Lower leg skin (tissue), 4 donors: ENCODE data around the gene PLEKHA1. TPM values are rescaled to one million over a fixed set of nuclear protein-coding genes. Genes with fewer than 3 reads are reported as not detected.
A peak's percentile ranks its signal among the peaks of the same experiment; 100 is the strongest.

Experiments used
- DNase-seq, 2 donors: peaks; one replicate each; pipeline ENCODE4 v3.0.0-alpha.2; 2019; ENCODE audit warnings: low spot score in 2 of 2
- H3K4me3 ChIP-seq: fragments of 200-600 bp; sonication (generic); 2 replicates; pipeline ENCODE4 v1.5.1; 2017; ENCODE audit warnings: mild to moderate bottlenecking, low read depth; ENCODE audit not compliant: poor library complexity, severe bottlenecking
- POLR2A ChIP-seq, 2 donors: fragments of 450-650 bp; IDR thresholded peaks; one replicate each; pipeline ENCODE4 v1.6.1; 2016 to 2017; ENCODE audit warnings: antibody characterized with exemption in 2 of 2, mild to moderate bottlenecking in 1 of 2, moderate library complexity in 1 of 2
- WGBS, 2 donors: methylation state at CpG; one replicate each; pipeline ENCODE4 v1.1.5; 2018; 5-methylcytosine and 5-hydroxymethylcytosine counted together
- intact Hi-C: fragments of 100-400 bp; cut with DNase I; formaldehyde crosslinking; loops from one replicate; pipeline ENCODE4 v1.15.0; 2023; ENCODE audit warnings: low total_unique reads
- total RNA-seq, 4 donors: library from RNA; depleted of rRNA; stranded (reverse); fragments of >200 nt; gene quantifications; one replicate each; pipeline ENCODE4 v1.1.0, GENCODE V29; 2016
- TF ChIP-seq, protein P1 (sequence below), 3 donors: fragments of 450-650 bp; IDR thresholded peaks; one replicate each; pipeline ENCODE4 v1.5.1; 2016; ENCODE audit warnings: antibody characterized with exemption in 3 of 3, mild to moderate bottlenecking in 3 of 3, moderate library complexity in 2 of 3

Gene PLEKHA1
- total RNA-seq, 4 donors from 2014 or later, result 83.6 to 116 (median 105) TPM

DNA sequence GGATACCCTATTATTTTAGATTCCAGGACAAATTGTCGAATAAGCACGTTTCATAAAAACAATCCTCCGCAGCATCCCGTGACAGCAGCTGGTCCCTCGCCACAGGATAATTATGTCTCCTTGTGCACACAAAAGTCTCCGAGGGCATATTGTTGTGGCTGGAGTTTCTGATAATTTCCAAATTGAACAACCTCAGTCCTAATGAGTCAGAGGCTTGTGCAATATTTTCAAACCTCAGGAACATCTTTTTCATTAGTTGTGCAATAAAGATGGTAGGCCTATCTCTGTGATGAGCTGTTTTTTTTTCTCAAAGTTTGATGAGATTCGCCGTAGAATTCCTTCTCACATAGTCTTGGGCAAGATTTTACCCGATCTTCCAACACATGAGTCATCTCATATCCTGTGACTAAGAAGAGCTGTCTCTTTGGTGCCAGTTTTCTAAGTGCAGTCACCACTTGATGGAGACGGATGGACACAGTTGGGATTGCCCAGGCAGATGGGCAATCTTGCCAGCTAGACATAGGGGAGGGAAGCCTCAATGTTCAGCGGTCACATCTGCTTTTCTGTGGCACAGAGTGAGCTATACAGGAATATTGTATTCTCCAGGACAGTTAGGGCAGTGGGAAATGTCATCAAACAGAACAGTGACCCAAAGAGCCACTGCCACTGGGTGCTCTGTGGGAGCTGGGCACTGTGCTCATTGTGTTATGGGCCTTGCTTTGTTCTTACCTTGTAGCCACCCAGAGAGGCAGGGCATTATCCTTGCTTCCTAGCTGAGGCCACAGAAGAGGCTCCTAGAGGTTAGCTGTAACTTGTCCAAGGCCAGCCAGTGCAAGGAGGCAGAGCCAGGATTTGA is 94.6 kb downstream of the PLEKHA1 start:
- no peak overlapping the region for H3K4me3 ChIP-seq
- TF ChIP-seq, protein P1, sequence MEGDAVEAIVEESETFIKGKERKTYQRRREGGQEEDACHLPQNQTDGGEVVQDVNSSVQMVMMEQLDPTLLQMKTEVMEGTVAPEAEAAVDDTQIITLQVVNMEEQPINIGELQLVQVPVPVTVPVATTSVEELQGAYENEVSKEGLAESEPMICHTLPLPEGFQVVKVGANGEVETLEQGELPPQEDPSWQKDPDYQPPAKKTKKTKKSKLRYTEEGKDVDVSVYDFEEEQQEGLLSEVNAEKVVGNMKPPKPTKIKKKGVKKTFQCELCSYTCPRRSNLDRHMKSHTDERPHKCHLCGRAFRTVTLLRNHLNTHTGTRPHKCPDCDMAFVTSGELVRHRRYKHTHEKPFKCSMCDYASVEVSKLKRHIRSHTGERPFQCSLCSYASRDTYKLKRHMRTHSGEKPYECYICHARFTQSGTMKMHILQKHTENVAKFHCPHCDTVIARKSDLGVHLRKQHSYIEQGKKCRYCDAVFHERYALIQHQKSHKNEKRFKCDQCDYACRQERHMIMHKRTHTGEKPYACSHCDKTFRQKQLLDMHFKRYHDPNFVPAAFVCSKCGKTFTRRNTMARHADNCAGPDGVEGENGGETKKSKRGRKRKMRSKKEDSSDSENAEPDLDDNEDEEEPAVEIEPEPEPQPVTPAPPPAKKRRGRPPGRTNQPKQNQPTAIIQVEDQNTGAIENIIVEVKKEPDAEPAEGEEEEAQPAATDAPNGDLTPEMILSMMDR (IDR thresholded peaks at IDR 0.05), result no peak
- no peak for TF ChIP-seq POLR2A (IDR thresholded peaks at IDR 0.05)
- intact Hi-C loops, result no loop called here
- DNase-seq, result peak; percentile 80 to 94
- WGBS, 2 donors, result 21% methylated on average over 11 of the region's 11 CpGs

DNA sequence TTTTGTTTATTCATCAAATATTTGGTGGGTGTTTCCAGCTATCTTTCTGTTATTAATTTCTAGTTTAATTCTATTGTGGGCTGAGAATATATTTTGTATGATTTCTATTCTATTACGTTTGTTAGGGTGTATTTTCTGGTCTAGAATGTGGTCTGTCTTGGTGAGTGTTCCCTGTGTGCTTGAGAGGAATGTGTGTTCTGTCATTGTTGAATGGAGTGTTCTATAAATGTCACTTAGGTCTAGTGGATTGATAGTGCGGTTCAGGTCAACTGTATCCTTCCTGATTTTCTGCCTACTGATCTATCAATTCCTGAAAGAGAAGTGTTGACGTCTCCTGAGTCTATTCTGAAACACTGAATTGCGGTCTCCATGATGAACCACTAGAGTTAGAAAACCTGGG is 95.3 kb downstream of the PLEKHA1 start:
- DNase-seq, result no peak
- intact Hi-C loops, result no loop called here
- TF ChIP-seq POLR2A (IDR thresholded peaks at IDR 0.05), result no peak
- TF ChIP-seq, protein P1 (IDR thresholded peaks at IDR 0.05), result no peak
- WGBS, 2 donors, result 88 to 90% methylated on average over 4 of the region's 4 CpGs
- H3K4me3 ChIP-seq, result no peak overlapping the region

DNA sequence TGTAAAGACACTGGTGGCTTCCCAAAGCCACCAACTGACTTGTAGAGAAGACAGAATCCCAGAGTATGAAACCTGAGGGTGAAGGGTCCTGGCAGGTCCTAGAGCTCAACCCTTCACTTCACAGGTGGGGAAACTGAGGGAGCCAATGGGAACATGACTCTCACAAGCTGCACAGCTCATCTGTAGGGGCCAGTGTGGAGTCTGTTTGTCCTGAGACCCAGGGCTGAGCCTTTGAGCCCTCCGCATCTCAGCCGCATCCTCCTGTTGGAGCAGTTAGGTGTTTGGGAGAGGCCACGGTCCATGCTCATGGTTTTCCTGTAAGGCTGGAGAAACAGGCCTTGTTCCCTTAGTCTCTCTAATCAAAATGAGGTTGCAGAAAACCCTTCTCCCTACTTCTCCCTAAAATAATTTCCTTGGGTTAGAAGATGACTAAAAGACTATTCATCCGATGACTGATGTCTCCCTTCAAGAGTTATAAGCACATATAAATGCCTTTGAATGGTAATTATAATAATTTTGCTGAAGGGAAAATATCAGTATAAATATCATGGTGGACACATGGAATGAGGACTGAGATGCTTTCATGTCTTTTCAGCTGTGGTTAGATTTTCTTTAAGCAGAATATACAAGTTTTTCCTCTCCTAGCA is 97.1 kb downstream of the PLEKHA1 start:
- H3K4me3 ChIP-seq, result no peak overlapping the region
- 96 to 97% methylated on average over 4 of the region's 4 CpGs for WGBS, 2 donors
- TF ChIP-seq POLR2A (IDR thresholded peaks at IDR 0.05), result no peak
- TF ChIP-seq, protein P1 (IDR thresholded peaks at IDR 0.05), result no peak
- DNase-seq, result peak in 1 of 2 donors; percentile 52
- intact Hi-C loops, result no loop called here

DNA sequence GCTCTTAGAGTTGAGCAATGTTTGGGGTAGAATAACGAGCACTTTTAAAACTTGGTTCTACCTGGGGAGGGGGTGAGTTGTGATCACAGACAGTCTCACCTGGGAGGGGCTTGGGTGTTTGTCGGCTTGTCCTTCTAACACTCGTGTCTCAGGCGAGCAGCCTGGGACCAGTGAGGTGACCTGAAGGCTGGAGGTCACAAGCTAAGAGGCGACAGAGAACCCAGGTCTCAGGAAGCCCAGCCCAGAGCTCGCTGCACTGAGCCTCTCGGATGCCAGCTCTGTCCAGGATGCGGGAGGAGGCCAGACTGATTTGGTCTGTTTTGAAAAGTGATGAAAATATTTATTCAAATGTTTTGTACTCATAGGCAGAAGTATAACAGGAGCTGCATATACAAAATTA is 98.6 kb downstream of the PLEKHA1 start:
- WGBS, 2 donors, result 89 to 94% methylated on average over 8 of the region's 8 CpGs
- peak in 1 of 2 donors; percentile 60 for DNase-seq
- no peak overlapping the region for H3K4me3 ChIP-seq
- intact Hi-C loops, result no loop called here
- no peak for TF ChIP-seq POLR2A (IDR thresholded peaks at IDR 0.05)
- TF ChIP-seq, protein P1 (IDR thresholded peaks at IDR 0.05), result no peak

DNA sequence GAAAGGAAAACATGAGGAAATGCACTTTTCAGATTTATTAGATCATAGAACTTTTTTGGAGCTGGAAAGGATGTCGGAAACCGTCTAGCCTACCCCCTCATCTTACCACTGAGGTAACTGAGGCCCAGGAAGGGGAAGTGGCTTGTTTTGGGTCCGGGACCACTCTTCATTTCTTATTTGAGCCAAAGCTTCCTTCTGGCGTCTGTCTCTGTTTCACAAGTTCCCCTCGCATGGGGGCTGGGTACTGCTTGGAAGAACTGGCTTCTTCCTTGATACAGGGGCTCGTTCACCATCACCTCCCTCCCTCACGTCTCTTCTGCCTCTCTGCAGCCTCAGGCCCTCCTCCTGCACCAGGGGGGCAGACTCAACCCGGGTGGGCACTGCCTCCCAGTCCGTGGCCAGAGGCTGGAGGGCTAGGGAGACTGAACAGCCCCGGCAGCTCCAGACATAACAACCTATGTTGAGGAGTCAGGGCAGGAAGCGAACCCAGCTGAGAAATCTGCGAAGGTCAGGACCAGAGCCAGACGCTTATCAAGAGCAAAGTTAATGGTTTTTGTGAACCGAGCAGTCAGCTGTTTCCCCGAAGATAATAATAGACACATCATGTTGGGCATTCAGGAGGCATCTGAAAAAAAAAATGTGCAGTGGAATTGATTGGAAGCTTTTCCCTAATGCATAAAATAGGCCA is 99.8 kb downstream of the PLEKHA1 start:
- WGBS, 2 donors, result 64 to 67% methylated on average over 15 of the region's 15 CpGs
- intact Hi-C loops, result no loop called here
- TF ChIP-seq POLR2A (IDR thresholded peaks at IDR 0.05), result no peak
- TF ChIP-seq, protein P1 (IDR thresholded peaks at IDR 0.05), result no peak
- DNase-seq, result peak in 1 of 2 donors; percentile 86
- H3K4me3 ChIP-seq, result no peak overlapping the region
